Mammary epithelial cell (primary cell): ENCODE results near the gene CCDC69.

Experiments
- CTCF ChIP-seq, 2 donors: IDR thresholded peaks in 1 of 2; conservative IDR thresholded peaks in 1 of 2; 2 replicates each; pipeline ENCODE4 v1.5.1; 2011 to 2012; ENCODE audit warnings: inconsistent platforms in 2 of 2, low read length in 2 of 2, mild to moderate bottlenecking in 2 of 2, control low read depth in 1 of 2, low read depth in 1 of 2; ENCODE audit not compliant: insufficient read depth in 1 of 2; ENCODE audit errors: extremely low read depth in 1 of 2
- EZH2 ChIP-seq: IDR thresholded peaks from 2 replicates; pipeline ENCODE4 v1.6.1; 2012; ENCODE audit warnings: low read length, inconsistent platforms, borderline replicate concordance

- TF ChIP-seq CTCF (conservative IDR thresholded peaks at IDR 0.05 in 1 of 2, IDR thresholded peaks at IDR 0.05 in 1 of 2; ENCODE audit: extremely low read depth in 1 of 2, insufficient read depth in 1 of 2, low read depth in 1 of 2, low read length in 2 of 2) (no peak), EZH2 (no peak)
Measured at GRCh38 chr5:151251001-151251551, 27.2 kb upstream of the CCDC69 start.
